ENCODE measurements around the gene COL6A3.

The COL6A3 gene

DNA sequence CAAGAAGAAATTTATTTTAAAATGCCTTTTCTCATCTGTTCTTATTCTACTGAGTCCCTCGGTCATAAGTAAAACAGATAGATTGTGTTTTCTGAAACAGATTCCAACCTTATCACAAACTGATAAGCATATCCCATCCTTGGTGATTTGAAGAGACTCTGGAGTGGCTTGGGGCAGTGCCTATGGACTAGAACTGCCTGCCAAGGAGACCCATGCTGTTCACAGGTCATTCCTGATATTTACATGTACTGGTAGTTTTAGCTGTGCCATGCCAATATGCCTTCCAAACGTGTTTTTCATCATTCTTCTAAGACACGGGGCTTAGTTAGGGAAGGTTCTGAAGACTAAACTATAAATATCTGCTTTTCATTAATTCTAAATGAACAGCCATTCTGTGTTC lies 11.4 kb upstream of the COL6A3 start:
- H3K27ac ChIP-seq: no peak overlapping the region
- TF ChIP-seq ZFX (IDR thresholded peaks at IDR 0.05) (no peak), CTCF (conservative IDR thresholded peaks at IDR 0.05) (no peak)

GRCh38 chr2:237424544-237424943 lies 10.6 kb upstream of the COL6A3 start:
- TF ChIP-seq CTCF (conservative IDR thresholded peaks at IDR 0.05) (no peak), ZFX (IDR thresholded peaks at IDR 0.05) (no peak)
- no peak overlapping the region for H3K27ac ChIP-seq

DNA sequence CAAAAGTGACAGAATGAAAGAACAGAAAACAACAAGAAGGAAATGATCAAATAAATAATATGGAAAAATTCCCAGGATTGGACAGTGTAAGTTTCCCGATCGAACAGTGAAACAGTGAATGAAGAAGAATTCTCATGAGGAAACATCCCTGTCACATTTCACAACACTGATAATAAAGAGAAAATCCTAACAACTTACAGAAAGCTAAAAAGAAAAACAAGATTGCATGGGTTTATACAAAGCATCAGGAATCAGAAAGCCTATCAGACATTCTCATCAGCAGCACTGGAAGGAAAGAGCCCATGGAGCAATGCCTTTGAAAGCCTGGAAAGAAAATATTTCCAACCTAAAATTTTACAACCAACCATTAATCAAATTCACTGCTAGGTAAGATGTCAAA lies 9.9 kb upstream of the COL6A3 start:
- no peak for TF ChIP-seq ZFX (IDR thresholded peaks at IDR 0.05)
- no peak for TF ChIP-seq CTCF (conservative IDR thresholded peaks at IDR 0.05)
- H3K27ac ChIP-seq: no peak overlapping the region

GRCh38 chr2:237422309-237422708 lies 8.3 kb upstream of the COL6A3 start:
- TF ChIP-seq ZFX (IDR thresholded peaks at IDR 0.05) (no peak), CTCF (conservative IDR thresholded peaks at IDR 0.05) (no peak)
- H3K27ac ChIP-seq: no peak overlapping the region

GRCh38 chr2:237421542-237422116 lies 7.7 kb upstream of the COL6A3 start:
- TF ChIP-seq CTCF (conservative IDR thresholded peaks at IDR 0.05) (peak; percentile 90), ZFX (IDR thresholded peaks at IDR 0.05) (no peak)
- H3K27ac ChIP-seq: no peak overlapping the region

DNA sequence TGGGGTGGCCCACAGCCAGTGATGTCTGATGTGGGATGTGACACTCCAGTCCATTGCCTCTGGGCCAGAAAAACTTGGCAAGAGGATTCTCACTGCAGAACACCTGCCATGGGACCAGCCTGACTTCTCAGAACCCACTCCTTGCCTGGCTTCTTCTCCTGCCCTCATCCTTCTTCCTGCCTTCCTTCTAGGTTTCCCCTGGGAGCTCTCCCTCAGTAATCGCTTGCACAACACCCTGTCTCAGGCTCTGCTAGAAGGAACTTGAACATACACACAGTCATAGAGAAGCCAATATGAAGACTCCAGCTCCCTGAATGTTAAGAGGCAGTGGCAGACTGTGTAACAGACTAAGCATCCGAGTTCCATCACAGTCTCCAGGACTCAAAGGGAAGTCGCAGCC lies 4.3 kb upstream of the COL6A3 start:
- TF ChIP-seq CTCF (conservative IDR thresholded peaks at IDR 0.05): no peak
- TF ChIP-seq ZFX (IDR thresholded peaks at IDR 0.05): no peak
- no peak overlapping the region for H3K27ac ChIP-seq

DNA sequence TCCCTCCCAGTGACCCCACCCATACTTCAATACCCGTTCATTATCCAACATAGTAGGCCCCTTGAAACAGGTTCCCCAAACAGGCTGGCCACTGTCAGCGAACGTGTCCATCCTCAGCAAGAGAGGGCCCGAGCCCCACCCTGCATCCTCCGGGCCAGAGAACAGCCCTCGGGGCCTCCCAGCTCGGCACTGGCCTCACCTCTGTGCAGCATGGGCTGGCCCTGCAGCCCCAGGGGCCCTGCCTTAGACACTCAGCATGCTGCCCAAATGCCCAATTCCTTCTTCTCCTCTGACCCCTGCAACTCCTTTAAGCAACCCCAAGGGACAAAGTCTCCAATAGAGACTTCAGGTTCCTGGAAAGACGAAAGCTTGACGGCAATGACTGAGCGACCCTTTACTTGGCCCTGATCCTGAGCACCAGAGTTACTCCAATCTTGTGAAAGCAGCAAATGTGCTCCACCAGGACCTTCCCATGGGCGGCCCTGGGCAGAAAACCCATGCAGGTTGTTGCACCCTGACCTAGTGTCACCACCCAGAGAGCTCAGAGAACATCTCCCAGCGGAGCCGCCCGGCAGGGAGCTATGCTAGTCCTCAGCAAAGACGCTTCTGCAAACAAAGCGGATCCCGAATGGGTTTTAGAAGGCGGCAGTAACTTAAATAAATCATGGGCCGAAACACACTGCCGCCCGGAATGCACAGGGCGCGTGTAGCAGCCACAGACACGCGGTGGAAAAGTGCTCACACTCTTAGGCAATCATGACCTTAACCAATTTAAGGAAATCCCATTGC lies 782 bp downstream of the COL6A3 start:
- H3K27ac ChIP-seq: no peak overlapping the region
- no peak for TF ChIP-seq CTCF (conservative IDR thresholded peaks at IDR 0.05)
- TF ChIP-seq ZFX (IDR thresholded peaks at IDR 0.05): no peak
